Activated B cell treated with CpG ODN at 0.5 μM for 24 hours (primary cell): ENCODE data around the gene DNAH9. TPM values are rescaled to one million over a fixed set of nuclear protein-coding genes. Genes with fewer than 3 reads are reported as not detected.

Experiments
- ATAC-seq: fragments of 200-7000 bp; cut with Tn5 transposase; one replicate; pipeline ENCODE4 v1.10.0; 2021; ENCODE audit warnings: low read depth, mild to moderate bottlenecking, moderate library complexity
- CTCF ChIA-PET: fragments of 350-600 bp; sonication (Branson Sonifier 250); formaldehyde crosslinking; loops from one replicate; lab custom pipeline; 2021; ENCODE audit warnings: antibody characterized with exemption; lab: Charles Lee
- POLR2A ChIA-PET: fragments of 350-600 bp; sonication (Branson Sonifier 250); formaldehyde crosslinking; loops from one replicate; lab custom pipeline; 2021; ENCODE audit warnings: antibody characterized with exemption; lab: Charles Lee
- DNase-seq: peaks from one replicate; pipeline ENCODE4 v3.0.0; 2022
- H3K27ac Mint-ChIP-seq: one replicate; pipeline ENCODE4 v1.8.0; 2020; ENCODE audit warnings: mixed read lengths
- H3K27me3 Mint-ChIP-seq: one replicate; pipeline ENCODE4 v1.8.0; 2021; ENCODE audit warnings: mixed read lengths
- H3K36me3 Mint-ChIP-seq: one replicate; pipeline ENCODE4 v1.8.0; 2021; ENCODE audit warnings: low read depth, mixed read lengths
- H3K4me1 Mint-ChIP-seq: one replicate; pipeline ENCODE4 v1.8.0; 2021; ENCODE audit warnings: mixed read lengths
- H3K4me3 Mint-ChIP-seq: one replicate; pipeline ENCODE4 v1.8.0; 2020; ENCODE audit warnings: mild to moderate bottlenecking, mixed read lengths
- H3K9me3 Mint-ChIP-seq: one replicate; pipeline ENCODE4 v1.8.0; 2020; ENCODE audit warnings: mixed read lengths
- CTCF ChIP-seq: fragments of 200-600 bp; IDR thresholded peaks from one replicate; pipeline ENCODE4 v1.8.0; 2022; ENCODE audit warnings: antibody characterized with exemption, mild to moderate bottlenecking
- intact Hi-C: fragments of 100-400 bp; cut with micrococcal nuclease; formaldehyde crosslinking; loops from one replicate; pipeline ENCODE4 v1.15.1; 2024
- total RNA-seq: library from RNA; stranded (reverse); gene quantifications from 2 replicates; pipeline ENCODE4 v1.2.3, GENCODE V29; 2022

Gene DNAH9
- total RNA-seq, 1 donor from 2014 or later = not detected

- intact Hi-C loops = no loop called here
- Mint-ChIP-seq H3K36me3 (no peaks in the 10 kb centered on the region), H3K4me3 (no peak overlapping the region), H3K27me3 (no peaks in the 10 kb centered on the region), H3K9me3 (peaks cover 15% of the 10 kb centered on the region), H3K27ac (no peak overlapping the region), H3K4me1 (no peaks in the 10 kb centered on the region)
- ChIA-PET CTCF (no interaction called here), POLR2A (no interaction called here)
- no peak for DNase-seq
- ATAC-seq = no peak
- TF ChIP-seq CTCF = no peak
Measured at GRCh38 chr17:11747441-11747840, 149.2 kb downstream of the DNAH9 start.

- intact Hi-C loops = no loop called here
- H3K9me3 Mint-ChIP-seq = peaks cover 6% of the 10 kb centered on the region
- CTCF ChIA-PET = no interaction called here
- DNase-seq = no peak
- POLR2A ChIA-PET = no interaction called here
- ATAC-seq = no peak
- TF ChIP-seq CTCF = no peak
- no peak overlapping the region for H3K27ac Mint-ChIP-seq
- H3K36me3 Mint-ChIP-seq = no peaks in the 10 kb centered on the region
- H3K27me3 Mint-ChIP-seq = no peaks in the 10 kb centered on the region
- no peak overlapping the region for H3K4me3 Mint-ChIP-seq
- no peaks in the 10 kb centered on the region for H3K4me1 Mint-ChIP-seq
Measured at GRCh38 chr17:11757815-11758214, 159.5 kb downstream of the DNAH9 start.

- POLR2A ChIA-PET = no interaction called here
- Mint-ChIP-seq H3K9me3 (no peaks in the 10 kb centered on the region), H3K4me1 (no peaks in the 10 kb centered on the region), H3K36me3 (no peaks in the 10 kb centered on the region), H3K27me3 (no peaks in the 10 kb centered on the region), H3K27ac (no peak overlapping the region), H3K4me3 (no peak overlapping the region)
- CTCF ChIA-PET = no interaction called here
- ATAC-seq = no peak
- intact Hi-C loops = no loop called here
- no peak for TF ChIP-seq CTCF
- DNase-seq = no peak
Measured at GRCh38 chr17:11768106-11768505, 169.8 kb downstream of the DNAH9 start.

GRCh38 chr17:11768981-11769380, 170.7 kb downstream of the DNAH9 start:
- TF ChIP-seq CTCF = no peak
- ChIA-PET CTCF (no interaction called here), POLR2A (no interaction called here)
- Mint-ChIP-seq H3K27ac (no peak overlapping the region), H3K4me3 (no peak overlapping the region), H3K36me3 (no peaks in the 10 kb centered on the region), H3K9me3 (no peaks in the 10 kb centered on the region), H3K4me1 (no peaks in the 10 kb centered on the region), H3K27me3 (no peaks in the 10 kb centered on the region)
- no peak for DNase-seq
- intact Hi-C loops = no loop called here
- ATAC-seq = no peak

- Mint-ChIP-seq H3K4me1 (no peaks in the 10 kb centered on the region), H3K27ac (no peak overlapping the region), H3K4me3 (no peak overlapping the region), H3K27me3 (no peaks in the 10 kb centered on the region), H3K36me3 (no peaks in the 10 kb centered on the region), H3K9me3 (no peaks in the 10 kb centered on the region)
- POLR2A ChIA-PET = no interaction called here
- no peak for TF ChIP-seq CTCF
- intact Hi-C loops = no loop called here
- DNase-seq = no peak
- no peak for ATAC-seq
- CTCF ChIA-PET = no interaction called here
Measured at GRCh38 chr17:11772031-11772430, 173.8 kb downstream of the DNAH9 start.
